Stomach (tissue), 4 donors: ENCODE measurements around the gene GRIPAP1.

Experiments
- EP300 ChIP-seq: sonication (generic); formaldehyde crosslinking; IDR thresholded peaks from one replicate; pipeline ENCODE4 v1.6.1; 2017; ENCODE audit warnings: antibody characterized with exemption
- POLR2A ChIP-seq, 4 donors: fragments of 450-650 bp; IDR thresholded peaks; one replicate each; pipeline ENCODE4 v1.6.1; 2016; ENCODE audit warnings: antibody characterized with exemption in 4 of 4, control low read depth in 2 of 4, mild to moderate bottlenecking in 1 of 4, moderate library complexity in 1 of 4
- POLR2AphosphoS5 ChIP-seq, 3 donors: sonication (generic); formaldehyde crosslinking; IDR thresholded peaks; one replicate each; pipeline ENCODE4 v1.6.1; 2016; ENCODE audit warnings: antibody characterized with exemption in 3 of 3
- TF ChIP-seq, protein P1 (sequence below), 7 experiments: fragments of 450-650 bp in 4 of 7; fragments of 200-600 bp in 3 of 7; sonication (generic) in 3 of 7; IDR thresholded peaks; one replicate each; pipeline ENCODE4 v1.5.1; 2016 to 2019; ENCODE audit warnings: antibody characterized with exemption in 7 of 7, control low read depth in 2 of 7, mild to moderate bottlenecking in 1 of 7

DNA sequence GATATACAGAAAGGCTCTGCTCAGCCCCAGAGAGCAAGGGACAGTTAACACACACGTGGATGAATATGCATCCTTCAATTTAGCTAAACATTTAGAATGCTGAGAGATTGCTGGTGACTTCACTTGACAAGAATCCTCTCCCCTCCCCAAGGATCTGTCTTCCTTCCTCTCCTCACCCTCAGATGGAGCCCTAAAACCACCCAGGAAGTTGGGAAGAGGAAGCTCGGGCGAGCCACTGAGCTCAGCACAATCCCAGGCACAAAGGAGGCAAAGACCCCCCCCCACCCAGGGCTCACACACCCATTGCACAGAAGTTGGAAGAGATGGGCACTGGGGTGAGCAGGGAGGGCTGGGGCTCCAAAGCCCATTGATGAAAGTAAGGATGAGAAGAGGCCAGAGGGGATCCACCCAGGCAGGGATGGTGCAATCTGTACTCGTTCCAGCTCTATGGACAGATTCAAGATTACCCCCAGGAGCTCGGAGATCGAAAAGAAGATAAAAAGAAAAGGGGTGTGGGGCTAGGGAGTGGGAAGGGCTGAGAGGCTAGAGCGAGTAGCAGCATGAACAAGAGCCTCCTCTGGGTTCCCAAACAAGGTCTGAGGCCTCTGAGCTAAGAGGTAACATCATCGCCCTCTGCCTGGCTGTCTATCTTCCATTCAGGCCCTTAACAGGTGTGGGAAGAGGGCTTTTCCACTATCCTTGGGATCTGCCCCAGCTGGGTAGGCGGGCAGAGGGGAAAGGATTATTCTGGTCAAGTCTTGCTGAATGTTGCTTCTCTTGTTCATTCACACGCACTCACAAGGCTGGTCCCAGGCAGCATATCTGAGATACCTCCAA lies 39.9 kb upstream of the GRIPAP1 start:
- TF ChIP-seq, protein P1, sequence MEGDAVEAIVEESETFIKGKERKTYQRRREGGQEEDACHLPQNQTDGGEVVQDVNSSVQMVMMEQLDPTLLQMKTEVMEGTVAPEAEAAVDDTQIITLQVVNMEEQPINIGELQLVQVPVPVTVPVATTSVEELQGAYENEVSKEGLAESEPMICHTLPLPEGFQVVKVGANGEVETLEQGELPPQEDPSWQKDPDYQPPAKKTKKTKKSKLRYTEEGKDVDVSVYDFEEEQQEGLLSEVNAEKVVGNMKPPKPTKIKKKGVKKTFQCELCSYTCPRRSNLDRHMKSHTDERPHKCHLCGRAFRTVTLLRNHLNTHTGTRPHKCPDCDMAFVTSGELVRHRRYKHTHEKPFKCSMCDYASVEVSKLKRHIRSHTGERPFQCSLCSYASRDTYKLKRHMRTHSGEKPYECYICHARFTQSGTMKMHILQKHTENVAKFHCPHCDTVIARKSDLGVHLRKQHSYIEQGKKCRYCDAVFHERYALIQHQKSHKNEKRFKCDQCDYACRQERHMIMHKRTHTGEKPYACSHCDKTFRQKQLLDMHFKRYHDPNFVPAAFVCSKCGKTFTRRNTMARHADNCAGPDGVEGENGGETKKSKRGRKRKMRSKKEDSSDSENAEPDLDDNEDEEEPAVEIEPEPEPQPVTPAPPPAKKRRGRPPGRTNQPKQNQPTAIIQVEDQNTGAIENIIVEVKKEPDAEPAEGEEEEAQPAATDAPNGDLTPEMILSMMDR (IDR thresholded peaks at IDR 0.05): no peak
- TF ChIP-seq POLR2A (IDR thresholded peaks at IDR 0.05): no peak
- TF ChIP-seq POLR2AphosphoS5 (IDR thresholded peaks at IDR 0.05): no peak
- no peak for TF ChIP-seq EP300
